ENCODE results near the gene FURIN.
"Not testable (repeated sequence)": the region's sequence is repeated elsewhere in the genome, so short reads cannot be mapped to it uniquely, and the experiment has no call there.

Gene FURIN

DNA sequence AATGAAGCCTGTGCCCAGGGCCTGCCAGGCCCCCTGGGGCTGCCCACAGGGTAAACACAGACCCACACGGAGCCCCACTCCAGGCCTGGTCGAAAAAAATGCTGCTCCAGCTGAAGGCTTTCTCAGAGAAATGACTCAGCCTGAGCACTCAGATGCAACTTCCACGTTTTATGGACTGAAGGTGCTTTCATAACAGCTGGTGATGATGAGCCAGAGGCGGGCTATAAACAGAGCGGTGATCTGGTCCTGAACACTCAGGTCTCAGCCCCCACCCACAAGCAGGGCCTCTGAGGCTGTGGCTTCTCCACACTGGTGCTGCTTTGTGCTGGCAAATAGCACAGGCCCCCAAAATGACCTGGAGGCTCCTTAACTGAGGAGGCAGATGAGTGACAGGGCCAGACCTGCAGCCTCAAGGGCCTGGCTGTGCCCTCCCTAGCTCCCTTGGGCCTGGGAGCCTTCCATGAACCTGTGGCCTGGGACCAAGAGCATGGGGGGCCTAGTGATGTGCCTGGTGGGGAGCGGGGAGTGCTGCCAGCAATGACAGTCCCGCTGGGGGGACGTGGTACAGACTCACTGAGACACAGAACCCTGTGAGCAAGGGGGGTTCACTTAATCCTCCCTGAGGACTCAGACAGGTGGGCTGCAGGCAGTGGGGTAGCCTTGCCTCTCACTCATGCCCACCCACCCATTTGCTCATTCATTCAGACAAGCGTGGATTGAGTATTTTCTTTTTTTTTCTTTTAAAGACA is 23.0 kb upstream of the FURIN start:
- peak; percentile 83 for DNase-seq

DNA sequence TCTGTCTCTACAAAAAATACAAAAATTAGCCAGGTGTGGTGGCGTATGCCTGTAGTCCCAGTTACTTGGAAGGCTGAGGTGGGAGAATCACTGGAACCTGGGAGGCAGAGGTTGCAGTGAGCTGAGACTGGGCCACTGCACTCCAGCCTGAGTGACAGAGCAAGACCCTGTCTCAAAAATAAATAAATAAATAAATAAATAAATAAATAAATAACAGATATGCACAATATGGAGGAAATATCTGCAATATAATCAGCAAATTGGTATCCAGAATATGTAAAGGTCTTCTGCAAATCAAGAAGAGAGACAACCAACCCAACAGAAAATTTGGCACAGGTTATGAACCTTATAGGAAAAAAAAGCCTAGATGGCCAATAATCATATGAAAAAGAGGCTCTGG is 19.0 kb upstream of the FURIN start:
- not testable (repeated sequence) for DNase-seq

DNA sequence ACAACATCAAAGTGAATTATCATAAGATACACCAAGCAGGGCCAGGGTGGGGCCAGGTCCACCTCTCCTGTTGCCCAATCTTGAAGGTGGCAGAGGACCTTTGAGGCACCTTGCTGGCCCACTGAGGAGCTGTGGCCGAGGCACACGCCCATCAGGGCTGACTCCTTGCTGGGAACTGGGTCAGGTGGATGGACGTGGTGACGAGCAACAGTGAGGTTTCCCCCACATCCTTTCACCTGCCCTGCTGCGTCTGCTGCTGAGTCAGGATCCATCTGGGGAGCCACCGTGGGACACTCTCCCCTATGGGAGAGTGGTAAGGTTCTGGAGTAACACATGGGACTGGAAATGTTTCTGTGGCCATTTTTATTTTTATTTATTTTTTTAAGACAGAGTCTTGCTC is 17.3 kb upstream of the FURIN start:
- no peak for DNase-seq

DNA sequence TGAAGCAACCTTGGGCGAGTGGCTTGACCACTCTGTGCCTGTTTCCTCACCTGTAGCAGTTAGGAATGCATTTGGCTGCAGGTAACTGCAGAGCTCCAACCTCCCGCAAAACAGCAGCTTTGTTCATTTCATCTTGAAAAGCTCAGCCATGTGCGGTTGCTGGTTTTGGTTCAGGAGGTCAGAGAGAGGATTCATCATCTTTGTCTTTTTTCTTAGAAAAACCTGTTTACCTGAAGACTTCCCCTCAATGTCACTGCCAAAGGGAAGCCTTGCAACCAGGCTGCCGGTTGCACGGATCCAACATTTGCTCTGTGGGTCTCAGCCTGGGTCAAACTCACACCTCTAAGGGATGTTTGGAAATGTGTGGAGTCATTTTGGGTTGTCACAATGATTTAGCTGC is 16.4 kb upstream of the FURIN start:
- DNase-seq, result no peak

DNA sequence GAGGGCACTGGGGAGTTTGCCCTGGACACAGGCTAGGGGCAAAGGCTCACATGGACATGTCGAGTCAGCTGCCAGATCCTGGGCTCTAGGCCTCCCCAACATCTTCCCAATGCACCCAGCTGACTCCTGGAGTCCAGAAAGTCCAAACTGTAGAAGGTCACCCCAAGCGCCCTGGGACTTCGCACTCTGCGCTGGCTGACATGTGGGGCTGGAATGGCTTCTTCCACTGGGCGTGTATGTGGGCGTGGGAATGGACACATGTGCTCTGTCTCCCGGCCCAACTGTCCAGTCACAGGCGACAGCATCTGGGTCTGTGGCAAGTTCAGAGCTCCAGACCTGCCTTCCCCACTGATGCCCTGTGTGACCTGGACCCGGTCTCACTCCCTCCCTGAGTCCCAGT is 13.2 kb upstream of the FURIN start:
- DNase-seq, result no peak

DNA sequence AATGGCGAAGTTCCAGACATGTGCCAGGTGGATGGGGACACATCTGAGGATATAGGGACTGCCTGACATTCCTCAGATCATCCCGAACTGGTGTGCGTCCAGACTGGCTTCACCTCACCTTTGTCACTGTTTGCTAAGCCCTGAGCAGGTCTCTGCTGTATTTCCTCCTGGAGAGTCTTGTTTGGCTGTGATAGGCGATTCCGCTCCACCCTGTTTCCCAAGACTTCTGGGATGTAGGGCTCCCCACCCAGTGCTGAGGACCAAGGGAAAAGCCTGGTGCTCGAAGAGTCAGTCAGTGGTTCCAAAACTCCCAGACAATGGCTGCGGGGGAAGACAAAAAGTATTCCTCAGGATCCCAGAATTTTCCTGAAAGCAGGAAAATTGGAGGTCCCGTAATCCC is 11.1 kb upstream of the FURIN start:
- DNase-seq, result no peak

DNA sequence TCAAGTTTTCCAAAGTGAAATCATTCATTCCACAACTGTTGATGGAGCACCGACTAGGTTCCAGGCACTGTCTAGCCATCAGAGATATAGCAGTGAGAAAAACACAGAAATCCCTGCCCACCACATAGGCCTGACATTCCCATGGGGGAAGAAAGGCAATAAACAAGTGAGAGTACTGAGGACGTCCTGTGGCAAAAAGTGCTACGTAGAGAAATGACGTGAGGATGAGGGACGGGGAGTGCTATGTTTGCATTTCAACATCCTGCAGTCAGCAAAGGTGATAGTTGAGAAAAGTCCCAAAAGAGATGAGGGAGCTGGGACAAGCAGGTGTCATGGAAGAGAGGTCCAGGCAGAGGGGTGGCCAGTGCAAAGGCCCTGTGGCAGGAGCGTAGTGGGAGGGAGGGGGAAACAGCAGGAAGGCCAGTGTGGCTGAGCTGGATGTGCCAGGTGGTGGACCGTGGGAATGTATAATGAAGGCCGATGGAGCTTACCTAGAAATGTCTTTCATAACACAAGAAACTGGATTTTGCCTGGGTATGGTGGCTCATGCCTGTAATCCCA is 10.4 kb upstream of the FURIN start:
- DNase-seq, result no peak

DNA sequence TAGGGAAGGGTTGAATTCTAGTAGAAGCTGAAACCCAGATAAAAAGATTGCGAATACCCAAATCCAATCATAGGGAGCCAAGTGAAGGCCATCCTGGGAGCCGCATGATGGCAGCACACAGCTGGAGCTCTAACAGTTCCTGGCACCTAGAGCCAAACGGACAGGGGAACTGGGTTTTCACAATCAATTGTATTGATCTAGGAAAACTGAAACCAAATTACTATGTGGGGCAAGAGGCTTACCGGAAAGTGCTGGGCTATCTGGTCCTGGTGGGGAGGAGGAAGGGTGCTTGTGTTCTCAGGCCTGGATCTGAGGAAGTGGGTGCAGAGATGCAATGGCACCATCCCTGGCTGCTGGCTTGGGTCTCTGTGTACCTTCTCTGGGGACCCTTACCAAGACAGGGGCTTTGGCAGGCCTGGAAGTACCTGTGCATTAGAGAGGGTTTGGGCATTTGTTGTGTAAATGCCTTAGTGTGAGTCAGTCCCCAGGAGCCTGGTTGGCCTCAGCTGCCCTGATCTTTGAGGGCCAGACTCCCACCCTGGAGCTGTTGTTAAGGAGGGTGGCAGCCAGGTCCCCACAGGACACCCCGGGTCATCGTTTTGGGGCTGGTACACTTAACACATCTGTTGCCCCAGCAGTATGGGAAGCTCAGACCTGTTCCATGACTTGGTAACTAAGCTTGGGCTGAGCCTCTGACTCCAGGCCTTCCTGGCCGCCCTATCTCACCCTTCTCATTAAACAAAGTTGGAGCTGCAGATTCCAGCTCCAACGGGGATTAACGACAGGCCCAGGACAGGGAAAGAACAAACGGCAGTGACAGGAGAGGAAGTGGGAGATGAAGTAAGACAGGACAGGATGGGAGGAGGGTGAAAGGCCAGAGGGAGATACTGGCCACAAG is 8.9 kb upstream of the FURIN start:
- DNase-seq, result no peak

DNA sequence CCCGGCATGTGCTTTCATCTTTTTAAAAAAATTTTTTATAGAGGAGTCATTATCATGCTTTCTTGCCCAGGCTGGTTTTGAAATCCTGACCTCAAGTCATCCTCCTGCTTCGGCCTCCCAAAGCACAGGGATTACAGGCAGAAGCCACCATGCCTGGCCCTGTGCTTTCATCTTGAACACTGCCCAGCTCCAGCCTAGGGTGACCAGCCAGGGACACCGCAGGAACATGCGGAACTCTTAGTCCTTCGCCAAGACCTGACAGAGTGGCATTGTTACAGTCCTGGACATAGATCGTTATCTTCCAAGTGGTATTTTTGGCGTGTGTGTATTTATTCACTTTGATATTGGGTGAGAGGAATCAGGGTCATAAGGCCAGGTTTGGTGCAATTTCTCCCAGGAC is 7.9 kb upstream of the FURIN start:
- no peak for DNase-seq

DNA sequence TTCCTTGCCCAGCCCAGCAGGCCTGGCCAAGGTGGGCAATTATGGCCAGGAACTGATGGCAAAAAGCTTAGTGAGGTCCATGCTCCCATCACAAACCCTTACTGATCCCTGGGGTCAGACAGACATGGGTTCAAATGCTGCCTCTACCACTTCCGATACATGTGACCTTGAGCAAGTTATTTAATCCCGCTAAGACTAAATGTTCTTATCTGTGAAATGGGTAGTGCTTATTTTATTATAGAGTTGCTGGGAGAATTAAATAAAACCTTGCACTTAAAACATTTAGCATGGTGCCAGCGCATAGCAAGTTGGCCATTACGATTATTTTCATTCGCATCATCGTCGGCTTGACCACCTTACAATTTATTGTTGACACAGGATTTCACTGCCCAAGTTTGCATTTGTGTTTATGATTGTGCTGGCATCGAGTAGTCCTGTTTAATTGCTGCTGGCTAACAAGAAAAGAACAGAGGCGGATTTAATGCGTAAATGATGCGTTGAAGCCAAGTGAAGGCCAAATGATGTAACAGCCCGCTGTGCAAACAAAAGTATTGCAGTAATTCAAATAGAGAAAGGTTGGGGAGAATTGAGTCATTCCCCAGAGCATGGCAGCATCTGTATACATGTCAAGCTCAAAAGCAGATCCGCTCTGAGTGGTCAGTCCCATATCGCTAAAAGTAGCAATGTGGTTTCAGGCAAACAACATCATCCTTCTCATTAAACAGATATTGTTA is 7.3 kb upstream of the FURIN start:
- DNase-seq, result no peak

DNA sequence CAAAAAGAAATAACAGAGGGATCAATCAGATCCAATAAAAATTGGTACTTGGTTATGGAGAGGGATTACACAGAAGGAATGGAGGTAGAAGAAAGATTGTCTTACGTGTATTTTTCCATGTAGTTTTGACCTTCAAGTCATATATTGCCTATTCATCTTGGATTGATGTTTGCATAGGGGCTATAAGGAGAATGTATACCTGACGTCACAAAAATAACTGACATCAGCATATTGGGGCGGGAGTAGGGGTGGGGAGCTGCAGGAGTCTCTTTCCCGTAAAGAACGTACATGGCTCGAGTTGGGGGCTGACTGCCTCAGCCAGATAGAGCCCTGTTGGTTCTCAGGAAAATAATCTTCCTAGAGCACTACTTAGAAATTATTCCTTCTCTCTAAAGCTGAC is 5.9 kb upstream of the FURIN start:
- no peak for DNase-seq

DNA sequence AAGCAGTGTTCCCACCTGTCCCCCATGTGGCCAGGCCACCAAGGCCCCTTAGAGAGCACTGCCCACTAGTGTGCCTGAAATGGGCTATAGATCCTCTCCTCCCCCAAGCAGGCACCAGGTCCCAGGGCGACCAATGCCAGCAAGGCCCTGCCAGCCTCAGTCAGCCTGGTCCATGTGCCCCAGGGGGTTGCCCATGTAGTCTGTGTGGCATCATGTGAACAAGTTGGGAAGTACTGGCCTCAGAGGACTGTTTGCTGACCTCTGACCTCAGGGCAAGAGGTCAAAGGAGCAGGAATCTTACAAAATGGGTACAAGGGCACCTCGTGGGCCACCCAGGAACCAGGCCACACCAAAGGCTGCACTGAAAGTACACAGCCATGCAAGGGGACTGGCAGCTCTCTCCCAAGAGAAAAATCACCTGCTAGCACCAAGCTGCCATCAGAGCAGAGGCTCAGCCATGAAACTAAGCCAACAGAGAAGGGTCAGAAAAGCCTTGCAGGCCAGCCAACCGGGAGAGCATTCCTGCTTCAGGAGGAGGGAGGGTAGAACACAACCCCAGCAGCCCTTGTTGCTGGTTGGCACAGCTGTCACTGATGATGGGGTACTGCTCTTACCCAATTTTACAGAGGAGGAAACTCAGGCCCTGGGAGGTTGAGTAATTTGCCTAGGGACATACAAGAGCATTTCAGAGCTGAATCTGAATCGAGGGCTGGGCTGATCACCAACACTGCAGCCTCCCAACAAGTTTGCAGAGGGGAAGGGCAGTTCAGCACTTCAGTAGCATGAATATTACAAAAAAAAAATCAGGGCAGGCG is 5.2 kb upstream of the FURIN start:
- DNase-seq, result no peak

DNA sequence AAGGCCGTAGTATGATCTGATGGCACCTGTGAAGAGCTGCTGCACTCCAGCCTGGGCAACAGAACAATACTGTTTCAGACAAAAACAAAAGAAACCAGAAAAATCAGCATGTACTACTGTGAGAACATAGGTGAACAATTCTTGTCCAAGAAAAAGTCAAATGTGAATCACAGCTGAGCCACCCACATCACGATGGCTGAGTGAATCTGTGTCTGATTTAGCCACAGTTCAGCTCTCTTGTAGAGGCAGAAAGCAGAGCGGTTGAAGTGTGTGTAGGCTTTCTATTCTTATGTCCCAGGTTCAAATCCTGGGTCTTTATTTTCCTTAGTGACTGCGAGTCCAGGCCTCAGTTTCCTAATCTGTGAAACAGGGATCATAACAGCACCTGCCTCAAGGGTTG is 4.4 kb upstream of the FURIN start:
- no peak for DNase-seq

DNA sequence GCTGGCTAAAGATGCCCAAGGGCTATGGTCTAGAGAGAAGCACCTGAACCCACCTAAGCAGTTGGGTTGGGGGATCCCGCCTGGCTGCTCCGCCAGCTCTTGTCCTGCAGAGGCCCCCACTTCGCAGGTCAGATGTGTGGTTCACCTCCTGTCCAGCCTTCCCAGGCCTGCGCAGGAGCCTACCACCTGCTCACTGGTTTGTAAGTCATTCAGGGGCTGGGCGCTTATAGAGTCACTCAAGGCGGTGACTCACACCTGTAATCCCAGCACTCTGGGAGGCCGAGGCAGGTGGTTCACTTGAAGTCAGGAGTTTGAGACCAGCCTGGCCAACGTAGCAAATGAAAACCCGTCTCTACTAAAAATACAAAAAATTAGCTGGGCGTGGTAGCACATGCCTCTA is 3.9 kb upstream of the FURIN start:
- no peak for DNase-seq

DNA sequence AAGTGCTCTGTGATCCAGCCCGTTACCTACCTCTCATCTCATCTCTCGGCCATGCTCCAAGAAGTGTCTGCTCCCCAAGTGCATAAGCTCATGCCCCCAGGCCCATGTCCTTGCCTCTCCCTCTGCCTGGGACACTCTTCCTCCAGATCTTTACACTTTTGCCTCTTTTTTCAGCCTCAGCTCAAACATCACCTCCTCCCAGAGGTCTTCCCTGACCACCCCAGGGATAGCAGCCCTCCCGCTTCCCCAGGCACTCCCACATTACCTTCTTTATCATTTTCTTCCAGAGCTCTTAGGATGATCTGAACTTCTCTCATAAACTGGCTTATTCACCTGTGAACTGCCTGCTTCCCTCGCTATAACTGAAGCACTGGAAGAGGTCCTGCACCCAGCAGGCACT is 2.7 kb upstream of the FURIN start:
- no peak for DNase-seq

DNA sequence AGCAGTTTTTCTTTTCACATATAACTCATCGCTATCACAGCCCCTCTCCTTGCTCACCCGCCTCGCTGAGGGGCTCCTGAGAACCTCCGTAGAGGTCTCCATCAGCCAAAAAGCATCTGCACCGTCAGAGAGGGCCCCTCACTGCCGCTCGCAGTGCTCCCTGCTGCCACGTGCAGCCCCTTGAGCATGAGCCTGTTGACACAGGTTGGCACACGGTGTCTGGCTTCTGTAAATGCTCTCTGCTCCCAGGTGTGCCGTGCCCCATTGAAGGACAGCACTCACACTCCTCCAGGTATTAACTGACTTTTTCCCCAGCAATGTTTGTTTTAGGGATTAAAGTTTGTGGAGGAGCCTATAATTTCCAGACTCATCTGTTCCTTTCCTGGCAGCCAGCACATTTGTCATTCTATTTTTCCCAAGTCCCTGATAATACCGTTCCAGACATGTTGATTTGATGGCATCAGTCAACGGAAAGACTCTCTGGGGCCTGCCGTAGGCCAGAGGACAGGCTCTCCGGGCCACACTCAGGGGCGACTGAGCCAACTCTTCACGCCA is 2.1 kb upstream of the FURIN start:
- DNase-seq, result no peak

DNA sequence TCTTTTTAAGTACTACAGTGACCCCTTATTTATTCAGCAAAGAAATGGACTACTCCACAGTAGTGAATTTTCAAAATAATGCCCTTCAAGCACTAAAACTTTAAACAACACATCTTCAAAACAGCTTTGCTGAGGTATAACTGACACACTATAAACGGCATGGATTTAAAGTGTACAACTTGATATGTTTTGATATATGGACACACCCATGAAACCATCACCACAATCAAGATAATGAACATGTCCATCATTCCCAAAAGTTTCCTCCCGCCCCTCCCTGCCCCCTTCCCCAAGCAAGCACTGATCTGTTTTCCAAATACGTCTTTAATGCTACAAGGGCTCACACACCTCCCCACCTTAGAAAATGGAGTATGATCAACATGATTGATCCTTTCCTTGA is 1.6 kb upstream of the FURIN start:
- no peak for DNase-seq

DNA sequence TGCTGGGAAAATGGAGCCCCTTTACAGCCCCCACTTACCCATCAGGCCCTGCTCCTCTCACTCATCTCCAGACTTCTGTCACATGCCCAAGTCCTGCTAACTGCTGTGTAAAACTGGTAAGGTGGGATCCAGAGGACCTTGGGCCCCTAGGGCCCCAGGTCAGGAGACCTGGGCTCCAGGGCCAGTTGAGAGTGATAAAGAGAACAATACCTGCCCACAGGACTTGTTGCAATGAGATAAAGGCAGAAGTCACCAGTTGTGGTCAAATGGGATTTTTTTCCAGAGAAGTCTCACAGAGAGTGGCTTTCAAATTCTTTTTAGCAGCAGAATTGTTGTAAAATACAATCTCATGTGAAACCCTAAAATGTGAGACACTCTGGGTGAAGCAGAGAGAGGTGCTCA is 753 bp downstream of the FURIN start:
- DNase-seq, result no peak

DNA sequence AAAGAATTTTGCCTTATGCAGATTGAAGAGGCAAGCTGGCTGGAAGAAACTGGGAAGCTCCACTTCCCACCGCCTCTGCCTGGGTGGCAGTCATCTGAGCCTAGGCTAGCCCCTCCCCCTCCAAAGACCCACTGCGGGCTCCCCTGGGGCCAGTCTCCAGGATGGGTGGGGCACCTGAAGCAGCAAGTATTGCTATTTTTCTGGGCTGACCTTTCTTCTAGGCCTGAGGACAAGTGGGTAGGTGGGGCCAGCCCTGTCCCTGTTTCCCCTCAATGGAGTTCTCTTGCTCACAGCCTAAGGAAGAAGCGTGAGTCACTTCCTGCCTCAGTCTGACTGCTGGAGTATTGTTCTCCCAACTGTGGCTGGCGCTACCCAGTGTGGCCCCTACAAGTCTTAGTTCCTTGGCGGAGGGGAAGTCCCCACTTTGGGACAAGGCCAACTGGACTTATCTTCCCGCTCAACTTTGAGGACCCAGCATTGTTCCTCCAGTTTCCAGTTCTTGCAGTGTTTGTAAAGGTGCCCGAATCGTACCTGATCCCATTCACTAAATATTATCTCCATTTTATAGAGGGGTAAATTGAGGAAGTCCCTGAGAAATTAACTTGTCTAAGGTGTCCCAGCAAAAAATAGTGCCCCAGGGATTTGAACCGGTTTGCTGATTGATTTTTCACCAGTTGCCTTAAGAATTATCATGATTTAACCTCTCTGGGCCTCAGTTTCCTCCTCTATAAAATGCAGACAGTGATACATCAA is 1.4 kb downstream of the FURIN start:
- DNase-seq, result peak; percentile 78

DNA sequence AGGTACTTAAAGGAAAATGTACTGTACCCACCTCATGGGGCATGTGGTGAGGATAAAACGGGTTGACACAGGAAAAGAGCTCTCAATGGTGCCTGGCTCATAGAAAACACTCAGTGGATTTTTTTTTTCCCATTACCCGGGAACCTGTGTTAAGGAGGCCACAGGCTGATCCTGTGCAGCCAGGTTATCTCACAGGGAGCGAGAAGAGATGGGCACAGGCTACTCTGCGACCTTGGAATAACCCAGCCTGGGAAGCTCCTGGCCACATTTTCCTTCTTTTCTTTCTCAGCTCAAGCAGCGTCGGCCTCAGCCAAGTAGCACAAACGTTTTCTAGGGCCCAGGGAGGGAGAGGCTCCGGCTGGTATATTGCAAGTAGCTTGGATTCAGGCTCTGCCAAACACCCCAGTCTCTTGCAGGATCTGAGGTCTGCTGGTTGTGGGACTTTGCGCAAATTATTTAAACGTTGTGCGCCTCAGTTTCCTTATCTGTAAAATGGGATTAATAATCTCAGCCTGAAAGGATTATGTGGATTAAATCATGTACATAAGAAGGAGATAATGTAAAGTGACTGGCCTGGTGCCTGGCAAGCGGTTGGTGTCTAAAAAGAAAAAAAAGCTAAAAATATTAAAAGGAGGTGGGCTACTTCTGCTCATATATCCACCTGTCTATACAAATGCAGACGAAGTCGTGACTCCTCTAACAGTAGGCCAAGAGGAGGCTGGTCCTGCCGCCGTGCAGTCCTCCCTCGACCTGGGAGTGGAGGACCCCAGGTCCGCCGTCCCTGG is 2.2 kb downstream of the FURIN start:
- no peak for DNase-seq
